Head of caudate nucleus (tissue), 42 donors: Measurements from ENCODE around the gene SERPINA5.
"Not testable (repeated sequence)": the region's sequence is repeated elsewhere in the genome, so short reads cannot be mapped to it uniquely, and the experiment has no call there.

Experiments
- DNase-seq, 42 donors: peaks; one replicate each; pipeline versions ENCODE4 v3.0.0 to v3.0.0-alpha.2; 2020 to 2021; ENCODE audit warnings: mixed read lengths in 7 of 42
- intact Hi-C: fragments of 100-400 bp; cut with DNase I; formaldehyde crosslinking; loops from one replicate; pipeline ENCODE4 v1.15.0; 2022

The SERPINA5 gene

DNA sequence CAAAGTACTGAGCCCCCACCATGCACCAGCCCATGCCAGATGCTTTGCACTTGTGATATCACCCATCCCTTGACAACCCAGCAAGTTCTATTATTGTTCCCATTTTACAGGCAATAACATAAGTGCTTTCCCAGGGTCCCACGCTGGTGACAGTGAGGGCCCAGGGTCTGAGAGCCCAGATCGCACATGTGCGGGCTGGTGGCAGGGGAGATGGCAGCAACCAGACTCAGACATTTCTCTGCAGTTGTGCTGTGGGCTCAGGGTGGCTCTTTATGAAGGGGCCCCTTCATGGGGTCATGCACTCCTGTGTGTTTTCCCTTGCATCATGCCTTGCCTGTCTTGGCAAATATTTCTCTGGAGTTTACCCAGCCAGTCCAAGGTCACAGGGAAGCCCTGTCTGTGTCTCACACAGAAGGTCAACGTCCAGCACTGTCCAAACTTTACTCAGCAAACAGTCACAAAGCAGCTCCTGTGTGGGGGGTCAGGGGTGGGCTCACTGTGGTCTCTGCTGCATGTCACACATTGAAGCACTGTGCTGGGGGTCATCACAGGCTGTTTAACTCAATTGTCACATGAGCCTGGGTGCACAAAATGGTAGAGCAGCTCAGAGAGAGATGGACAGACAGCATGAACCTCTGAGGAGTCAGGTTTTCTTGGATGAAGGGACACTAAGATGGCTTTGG, 12.7 kb downstream of the SERPINA5 start:
- intact Hi-C loops: no loop called here
- no peak for DNase-seq

DNA sequence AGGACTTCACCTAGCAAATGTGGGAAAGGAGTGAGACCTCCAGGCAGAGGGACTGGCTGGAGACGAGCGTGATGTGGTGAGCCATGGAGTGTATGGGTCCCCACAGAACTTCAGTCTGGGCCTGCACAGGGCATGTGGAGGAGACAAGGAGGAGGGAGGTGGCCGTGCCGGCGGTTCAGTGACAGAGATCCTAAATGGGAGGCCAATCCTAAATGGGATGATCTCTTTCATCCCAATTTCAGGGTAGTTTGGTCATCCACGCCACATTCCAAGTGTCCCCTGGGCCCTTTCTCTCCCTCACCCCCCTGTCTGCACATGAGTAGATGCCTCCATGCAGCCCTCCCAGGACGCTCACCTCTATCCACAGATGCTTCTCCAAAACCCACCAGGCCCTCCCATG, 13.2 kb downstream of the SERPINA5 start:
- no peak for DNase-seq
- intact Hi-C loops: no loop called here

DNA sequence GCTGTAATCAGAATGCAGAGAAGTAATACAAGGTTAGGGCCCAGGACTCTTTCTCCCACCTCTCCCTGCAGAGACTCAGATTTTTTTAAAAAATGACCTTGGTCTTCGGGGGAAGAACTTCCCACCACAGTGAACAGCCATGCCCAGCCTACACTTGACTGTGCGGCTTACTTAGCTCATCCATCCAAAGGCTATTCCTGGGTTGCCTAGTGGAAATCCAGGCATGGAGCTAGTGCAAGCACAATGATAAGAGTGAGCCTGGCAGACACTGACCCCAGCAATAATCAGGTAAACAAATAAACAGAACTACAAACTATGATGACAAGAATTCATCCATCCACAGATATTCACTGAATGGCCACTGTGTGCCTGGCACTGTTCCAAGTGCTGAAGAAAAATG, 14.7 kb downstream of the SERPINA5 start:
- no peak for DNase-seq
- intact Hi-C loops: no loop called here

DNA sequence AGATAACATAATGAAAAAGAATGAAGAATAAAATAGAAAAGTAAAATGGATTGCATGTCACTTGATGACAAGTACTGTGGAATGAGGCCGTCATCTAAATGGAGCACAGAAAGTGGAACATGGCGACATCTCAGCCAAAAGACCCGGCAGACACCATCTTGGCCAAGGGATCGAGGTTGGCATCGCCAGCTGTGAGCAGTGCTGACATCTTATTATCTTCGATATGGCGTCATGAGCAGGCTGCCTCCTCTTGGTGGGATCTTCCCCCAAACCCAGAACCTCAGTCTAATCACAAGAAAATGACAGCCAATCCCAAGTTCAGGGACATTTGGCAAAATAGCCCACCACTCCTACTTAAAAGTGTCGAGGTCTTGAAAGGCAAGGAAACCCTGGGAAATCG, 15.1 kb downstream of the SERPINA5 start:
- intact Hi-C loops: no loop called here
- DNase-seq: no peak

DNA sequence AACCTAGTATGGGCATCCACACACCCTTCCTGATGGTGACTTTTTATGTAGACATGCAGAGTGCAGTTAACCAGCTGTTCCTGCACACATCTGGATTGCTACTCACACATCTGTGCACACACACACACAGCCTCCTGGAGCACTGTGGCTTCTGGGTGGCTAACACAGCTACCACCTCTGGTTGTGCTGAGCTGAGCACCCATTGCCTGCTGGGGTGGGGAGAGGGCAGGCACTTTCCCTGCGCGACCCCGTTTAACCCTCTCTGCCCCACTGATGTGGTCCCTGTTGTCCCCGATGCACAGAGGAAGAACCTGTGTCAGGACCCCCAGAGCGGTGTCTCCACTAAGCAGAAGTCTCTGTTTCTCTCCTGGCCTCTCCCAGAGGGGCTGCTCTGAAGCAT, 16.6 kb downstream of the SERPINA5 start:
- DNase-seq: no peak
- intact Hi-C loops: no loop called here

DNA sequence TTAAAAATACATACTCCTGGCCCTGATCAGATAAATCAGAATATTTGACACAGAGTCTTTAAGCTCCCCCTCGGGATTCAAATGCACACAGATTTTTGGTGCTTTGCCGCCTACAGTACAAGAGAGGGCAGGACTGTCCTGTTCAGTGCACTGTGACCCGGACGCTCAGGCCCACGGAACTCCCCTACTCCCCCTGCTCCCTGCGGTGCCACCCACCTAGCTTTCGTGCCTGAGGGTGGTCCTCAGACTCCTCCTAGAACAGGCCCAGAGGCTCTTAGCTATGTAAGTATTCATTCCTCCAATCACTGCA, 17.2 kb downstream of the SERPINA5 start:
- intact Hi-C loops: no loop called here
- no peak for DNase-seq

DNA sequence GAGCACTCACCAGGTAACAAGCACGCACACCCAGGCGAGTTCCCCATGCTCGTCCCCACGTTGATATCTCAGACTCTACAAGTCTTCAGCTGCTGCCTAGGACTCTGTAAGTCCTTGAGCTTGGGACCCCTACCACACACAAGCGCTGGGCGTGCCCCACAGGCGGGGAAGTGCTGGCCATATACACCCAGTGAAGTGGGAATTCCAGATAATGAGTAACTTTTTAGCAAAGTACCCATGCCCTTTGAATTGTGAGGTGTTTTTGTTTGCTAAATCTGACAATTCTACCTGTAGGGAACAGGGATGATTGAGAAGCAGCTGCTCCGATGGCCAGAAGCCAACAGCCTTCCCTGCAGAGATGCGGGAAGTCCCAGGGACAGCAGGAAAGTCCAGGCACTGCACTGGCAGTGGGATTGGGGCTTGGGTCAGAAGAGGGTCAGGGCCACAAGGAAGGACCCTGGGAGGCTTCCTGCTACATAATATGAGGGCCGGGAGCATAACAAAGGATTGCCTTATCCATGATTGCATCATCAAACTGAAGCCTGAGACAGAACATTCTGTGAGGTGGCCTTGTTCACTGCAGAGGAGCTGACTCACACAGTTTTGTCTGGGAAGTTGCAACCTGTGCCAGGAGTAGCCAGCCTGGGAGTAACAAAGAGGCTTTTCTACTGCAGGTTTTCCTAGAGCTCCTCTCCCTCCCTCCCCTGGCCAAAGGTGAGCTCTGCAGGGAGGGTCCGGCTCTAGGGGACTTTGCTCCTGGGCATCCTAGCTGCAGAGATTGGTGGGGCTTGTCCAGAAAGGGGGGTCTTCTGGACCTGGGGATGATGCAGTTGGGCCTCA, 17.8 kb downstream of the SERPINA5 start:
- intact Hi-C loops: no loop called here

DNA sequence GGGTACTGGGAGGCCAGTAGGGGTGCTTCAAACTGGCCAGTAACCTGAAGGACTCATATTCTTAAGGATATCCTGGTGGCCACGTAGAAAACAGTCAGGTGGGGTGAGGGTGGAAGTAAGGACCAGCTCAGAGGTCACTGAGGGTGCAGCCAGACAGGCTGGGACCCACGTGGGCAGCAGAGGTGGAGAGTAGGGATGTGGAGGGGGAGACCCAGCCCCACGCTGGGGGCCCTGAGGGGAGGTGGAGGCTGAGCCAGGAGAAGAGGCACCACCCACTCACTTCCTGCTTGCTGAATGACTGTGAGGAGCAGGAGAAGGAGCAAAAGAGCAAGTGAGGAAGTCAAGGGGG, 18.4 kb downstream of the SERPINA5 start:
- intact Hi-C loops: no loop called here
- DNase-seq: peak in 1 of 42 donors; percentile 15

More for the DNA sequence above, 17.8 kb downstream of the SERPINA5 start:
- DNase-seq: peak; percentile 18 to 90 (median 68)

DNA sequence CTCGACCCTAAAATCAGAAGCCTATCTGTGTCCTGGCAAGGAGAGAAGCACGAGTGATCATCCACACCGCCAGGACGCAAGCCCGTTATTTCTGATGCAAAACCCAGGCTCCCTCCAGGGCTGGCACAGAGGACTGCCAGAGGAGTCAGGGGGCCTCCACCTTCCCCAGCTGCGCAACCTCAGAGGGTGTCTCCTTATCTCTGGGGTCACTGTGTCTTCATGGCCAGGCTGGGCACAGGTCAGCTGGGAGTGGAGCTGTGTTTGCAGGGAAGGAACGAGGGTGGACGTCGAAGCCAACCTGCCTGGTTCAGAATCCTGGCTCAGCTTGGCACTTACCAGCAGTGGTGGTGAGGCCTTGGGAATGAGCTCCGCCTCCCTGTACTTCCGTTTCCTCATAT, 18.9 kb downstream of the SERPINA5 start:
- no peak for DNase-seq
- intact Hi-C loops: no loop called here

DNA sequence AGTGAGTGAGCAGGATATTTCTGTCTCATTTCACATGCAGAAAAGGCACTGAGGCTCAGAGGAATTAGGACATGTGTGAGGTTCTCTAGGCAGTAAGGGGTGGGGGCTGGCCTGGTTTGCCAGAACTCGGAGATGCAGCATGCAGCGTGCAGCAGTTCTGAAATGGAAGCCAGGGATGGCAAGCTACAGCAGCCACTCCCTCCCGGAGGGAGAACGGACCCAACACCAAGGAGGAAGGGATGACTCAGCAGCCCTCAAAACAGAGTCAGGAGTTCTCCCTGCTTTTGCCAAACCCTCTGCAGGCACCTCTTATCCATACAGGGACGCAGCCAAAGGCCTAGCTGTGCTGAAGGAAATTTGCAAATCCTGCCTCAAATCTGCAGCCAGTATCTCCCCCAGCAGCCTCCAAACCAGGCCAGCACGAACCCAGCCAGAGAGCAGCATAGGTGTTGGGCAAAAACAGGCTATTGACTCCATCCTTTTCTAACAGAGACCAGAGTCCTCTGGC, 20.7 kb downstream of the SERPINA5 start:
- intact Hi-C loops: no loop called here
- DNase-seq: peak in 37 of 42 donors; percentile 7 to 86 (median 44)

DNA sequence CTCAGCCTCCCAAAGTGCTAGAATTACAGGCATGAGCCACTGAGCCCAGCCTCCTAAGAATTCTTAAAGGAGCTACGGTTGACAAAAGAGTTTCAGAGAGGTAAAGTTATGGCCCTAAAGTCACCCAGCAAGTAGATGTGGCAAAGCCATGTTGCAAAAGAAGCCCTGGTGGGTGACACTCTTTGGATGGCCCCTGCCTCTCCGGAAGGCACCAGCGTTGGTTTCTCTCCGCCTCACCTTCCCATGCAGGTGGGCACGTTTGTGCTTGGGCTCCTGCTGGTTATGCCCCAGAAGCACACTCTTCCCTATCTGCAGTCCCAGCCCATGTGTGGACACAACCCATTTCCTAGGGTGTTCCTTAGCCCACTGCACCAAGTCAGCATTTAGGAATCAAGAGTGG, 21.5 kb downstream of the SERPINA5 start:
- no peak for DNase-seq

DNA sequence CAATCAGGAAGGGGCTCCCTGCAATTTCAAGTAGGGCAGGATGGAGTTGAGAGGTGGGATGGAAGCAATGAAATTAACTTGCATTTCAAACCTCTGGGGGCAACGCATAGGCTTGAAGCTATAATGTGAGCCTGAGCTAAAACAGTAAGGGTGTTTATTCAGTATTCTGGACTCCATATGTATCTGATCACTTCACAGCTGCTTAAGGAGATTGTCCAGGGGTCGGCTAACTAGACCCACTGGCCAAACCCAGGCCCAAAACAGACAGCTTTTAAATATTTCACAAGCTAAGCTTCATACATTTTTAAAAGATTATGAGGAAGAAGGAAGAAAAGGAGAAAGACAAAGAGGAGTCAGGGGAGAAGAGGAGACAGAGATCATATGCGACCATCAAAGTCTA, 24.1 kb downstream of the SERPINA5 start:
- no peak for DNase-seq
- intact Hi-C loops: no loop called here

More for the DNA sequence above, 21.5 kb downstream of the SERPINA5 start:
- intact Hi-C loops: no loop called here

DNA sequence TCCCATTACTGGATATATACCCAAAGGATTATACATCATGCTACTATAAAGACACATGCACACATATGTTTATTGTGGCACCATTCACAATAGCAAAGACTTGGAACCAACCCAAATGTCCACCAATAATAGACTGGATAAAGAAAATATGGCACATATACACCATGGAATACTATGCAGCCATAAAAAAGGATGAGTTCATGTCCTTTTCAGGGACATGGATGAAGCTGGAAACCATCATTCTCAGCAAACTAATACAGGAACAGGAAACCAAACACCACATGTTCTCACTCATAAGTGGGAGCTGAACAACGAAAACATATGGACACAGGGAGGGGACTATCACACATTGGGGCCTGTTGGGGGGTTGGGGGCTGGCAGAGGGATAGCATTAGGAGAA, 27.7 kb downstream of the SERPINA5 start:
- intact Hi-C loops, DNase-seq: not testable (repeated sequence)

DNA sequence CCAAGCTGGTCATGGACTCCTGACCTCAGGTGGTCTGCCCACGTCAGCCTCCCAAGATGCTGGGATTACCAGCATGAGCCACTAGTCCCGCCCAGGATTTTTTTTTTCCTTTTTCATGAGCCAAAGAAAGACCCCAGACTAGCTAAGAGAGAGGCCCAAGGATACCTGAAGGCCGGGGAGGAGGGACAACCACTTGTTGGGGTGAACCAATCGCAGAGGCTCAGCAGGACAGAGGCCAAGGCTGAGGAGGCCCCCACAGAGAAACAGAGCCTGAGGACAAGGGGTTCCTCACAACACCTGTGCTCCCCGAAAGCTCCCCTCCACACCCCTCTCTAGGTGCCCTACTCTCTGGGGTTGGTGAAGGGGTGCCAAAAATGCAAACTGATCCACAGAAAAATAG, 30.0 kb downstream of the SERPINA5 start:
- DNase-seq: no peak
- intact Hi-C loops: no loop called here

DNA sequence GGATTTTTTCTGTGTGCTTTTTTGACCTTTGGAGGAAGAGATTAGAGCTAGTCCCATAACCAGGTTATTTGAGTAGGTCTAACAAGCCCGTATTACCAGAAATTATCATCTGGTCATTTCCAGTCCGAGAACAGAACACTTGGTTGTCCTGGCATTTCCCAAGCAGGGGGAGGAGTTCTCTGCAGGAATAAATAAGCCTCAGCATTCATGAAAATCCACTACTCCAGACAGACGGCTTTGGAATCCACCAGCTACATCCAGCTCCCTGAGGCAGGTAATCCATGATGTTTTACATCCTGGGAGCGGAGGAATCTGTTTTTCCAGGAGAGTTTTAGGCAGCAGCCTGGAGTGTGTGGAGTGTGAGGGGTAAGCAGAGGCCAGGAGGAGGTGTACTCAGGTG, 30.9 kb downstream of the SERPINA5 start, which contains the start of gene SERPINA3:
Gene SERPINA3, plus strand, starts transcription at position 218 of the 400 bp plus-strand sequence. CDS start 2,051 bp downstream, outside the sequence.
- peak in 2 of 42 donors; percentile 25 to 63 for DNase-seq
- intact Hi-C loops: no loop called here

DNA sequence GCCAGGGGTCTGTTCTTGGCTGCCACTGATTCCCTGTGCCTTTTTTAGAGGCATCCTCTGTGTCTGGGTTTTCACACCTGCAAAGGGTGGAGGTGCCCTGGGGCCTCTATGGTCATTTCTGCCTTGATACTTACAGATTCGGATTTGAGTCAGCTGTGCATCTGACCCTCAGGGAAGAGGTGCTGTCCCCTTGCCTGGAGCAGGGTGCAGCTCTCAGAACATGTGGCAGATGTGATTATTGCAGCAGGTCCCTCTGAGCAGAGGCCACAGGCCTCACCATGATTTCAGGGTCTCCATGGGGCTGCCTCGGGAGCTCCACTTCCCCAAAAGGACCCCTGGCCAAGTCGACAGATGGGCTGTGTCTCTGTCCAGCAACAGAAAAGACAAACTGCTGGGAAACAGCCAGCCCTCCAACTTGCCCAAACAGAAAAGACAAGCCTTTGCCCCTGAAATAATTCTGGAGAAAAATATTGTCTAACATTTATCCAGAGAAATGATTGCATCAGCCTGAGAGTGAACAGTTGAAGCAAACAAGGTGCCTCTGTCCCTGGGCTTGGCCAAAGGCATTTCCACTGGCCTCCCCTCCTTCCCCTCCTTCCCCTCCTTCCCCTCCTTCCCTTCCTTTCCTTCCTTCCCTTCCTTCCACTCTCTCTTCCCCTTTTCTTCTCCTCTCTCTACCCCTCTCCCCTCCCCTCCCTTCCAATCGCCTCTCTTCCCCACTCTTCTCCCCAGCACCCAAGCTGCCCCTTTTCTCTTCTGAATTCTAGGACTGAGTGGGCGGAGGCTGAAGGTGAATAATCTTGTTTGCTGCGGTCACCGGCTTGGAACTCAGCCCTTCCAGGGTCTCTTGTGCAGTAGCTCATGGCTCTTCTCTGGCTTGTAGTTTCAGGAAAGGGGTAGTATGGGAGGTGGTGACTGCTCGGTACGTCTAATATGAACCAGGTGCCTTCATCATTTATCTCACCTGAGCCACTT, 31.6 kb downstream of the SERPINA5 start:
- DNase-seq: no peak

DNA sequence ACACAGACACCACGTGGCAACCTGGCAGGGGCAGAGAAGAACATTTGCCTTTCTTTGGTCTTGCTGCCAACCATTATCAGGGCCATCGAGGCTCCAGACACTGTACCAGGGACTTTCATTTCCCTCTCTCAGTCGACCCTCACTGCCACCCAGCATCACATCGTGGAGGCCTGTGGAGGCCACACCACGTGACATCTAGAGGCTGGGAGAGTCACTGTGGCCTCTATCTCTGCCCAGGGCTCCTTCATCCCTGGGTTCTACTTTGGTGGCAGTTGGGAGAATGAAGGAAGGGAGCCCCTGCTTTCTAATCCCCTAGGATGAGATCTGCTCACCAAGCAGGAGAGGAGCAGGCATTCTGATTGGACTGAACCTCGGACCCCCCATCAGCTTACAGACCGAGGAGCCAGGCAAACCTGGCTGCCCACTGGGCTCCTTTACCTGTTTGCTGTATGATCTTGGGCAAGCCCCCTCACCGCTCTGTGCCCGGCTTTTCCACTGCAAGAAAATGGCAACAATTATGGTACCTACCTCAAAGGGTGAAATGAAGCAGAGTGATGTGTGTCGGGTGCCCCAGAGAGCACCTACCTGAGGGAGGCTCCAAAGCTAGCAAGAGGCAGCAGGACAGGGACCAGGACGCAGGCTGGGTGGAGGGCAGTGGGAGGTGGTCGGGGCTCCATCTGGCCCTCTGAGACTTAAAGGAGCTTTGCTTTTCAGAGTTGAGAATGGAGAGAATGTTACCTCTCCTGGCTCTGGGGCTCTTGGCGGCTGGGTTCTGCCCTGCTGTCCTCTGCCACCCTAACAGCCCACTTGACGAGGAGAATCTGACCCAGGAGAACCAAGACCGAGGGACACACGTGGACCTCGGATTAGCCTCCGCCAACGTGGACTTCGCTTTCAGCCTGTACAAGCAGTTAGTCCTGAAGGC, 32.8 kb downstream of the SERPINA5 start:
- DNase-seq: no peak
- intact Hi-C loops: no loop called here

More for the DNA sequence above, 31.6 kb downstream of the SERPINA5 start:
- intact Hi-C loops: no loop called here

DNA sequence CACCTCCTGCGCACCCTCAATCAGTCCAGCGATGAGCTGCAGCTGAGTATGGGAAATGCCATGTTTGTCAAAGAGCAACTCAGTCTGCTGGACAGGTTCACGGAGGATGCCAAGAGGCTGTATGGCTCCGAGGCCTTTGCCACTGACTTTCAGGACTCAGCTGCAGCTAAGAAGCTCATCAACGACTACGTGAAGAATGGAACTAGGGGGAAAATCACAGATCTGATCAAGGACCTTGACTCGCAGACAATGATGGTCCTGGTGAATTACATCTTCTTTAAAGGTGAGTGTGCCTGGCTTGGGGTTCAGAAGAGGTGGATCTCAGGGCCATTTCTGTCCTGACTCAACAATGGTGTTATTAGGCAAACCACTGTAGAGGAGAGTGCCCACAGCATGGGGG, 33.6 kb downstream of the SERPINA5 start:
- DNase-seq: no peak
- intact Hi-C loops: no loop called here
